DMS53 treated with DMSO at 0.1 percent for 48 hours (cell line): ENCODE measurements around the gene MVB12A.

ENCODE experiments used
- DNase-seq: peaks from one replicate; lab custom pipeline; 2025; ENCODE audit not compliant: unreplicated experiment; lab: John Stamatoyannopoulos, UW

Gene MVB12A

GRCh38 chr19:17470068-17470841 is 50.4 kb downstream of the MVB12A start, which contains the start of gene SLC27A1:
SLC27A1 (plus strand) TSS chr19:17470524; CDS start chr19:17470541, 17 bp downstream.
- DNase-seq: peak; percentile 86

GRCh38 chr19:17471410-17472125 is 51.7 kb downstream of the MVB12A start:
- DNase-seq: no peak

GRCh38 chr19:17473041-17473440 is 53.2 kb downstream of the MVB12A start:
- DNase-seq: no peak
